DND-41 (cell line): ENCODE results near the gene UNC5C.

Experiments used
- CTCF ChIP-seq: IDR thresholded peaks from 2 replicates; pipeline ENCODE4 v1.5.1; 2012; ENCODE audit warnings: borderline replicate concordance, low read length, moderate library complexity, mild to moderate bottlenecking; ENCODE audit not compliant: poor library complexity, severe bottlenecking; ENCODE audit errors: extremely low read depth
- EZH2 ChIP-seq: IDR thresholded peaks from 3 replicates; pipeline ENCODE4 v1.6.1; 2012; ENCODE audit warnings: borderline replicate concordance, low read depth, mild to moderate bottlenecking, moderate library complexity, low read length, inconsistent platforms; ENCODE audit not compliant: severe bottlenecking

- TF ChIP-seq CTCF, result no peak
- no peak for TF ChIP-seq EZH2
These were observed 139.6 kb downstream of the UNC5C start for GRCh38 chr4:95409127-95409526.
